GM18867 (cell line): ENCODE results near the gene PXDC1.

Experiments used
- ATAC-seq: cut with Tn5 transposase; IDR thresholded peaks from one replicate; pipeline ENCODE4 v1.9.1; 2021; ENCODE audit warnings: mild to moderate bottlenecking, moderate library complexity; ENCODE audit not compliant: unreplicated experiment

Gene PXDC1

GRCh38 chr6:3719462-3720308 lies 31.8 kb downstream of the PXDC1 start:
- ATAC-seq, result no peak

- ATAC-seq, result no peak
These were observed 33.1 kb downstream of the PXDC1 start for GRCh38 chr6:3718407-3718806.

GRCh38 chr6:3715285-3715684 lies 36.2 kb downstream of the PXDC1 start:
- no peak for ATAC-seq

DNA sequence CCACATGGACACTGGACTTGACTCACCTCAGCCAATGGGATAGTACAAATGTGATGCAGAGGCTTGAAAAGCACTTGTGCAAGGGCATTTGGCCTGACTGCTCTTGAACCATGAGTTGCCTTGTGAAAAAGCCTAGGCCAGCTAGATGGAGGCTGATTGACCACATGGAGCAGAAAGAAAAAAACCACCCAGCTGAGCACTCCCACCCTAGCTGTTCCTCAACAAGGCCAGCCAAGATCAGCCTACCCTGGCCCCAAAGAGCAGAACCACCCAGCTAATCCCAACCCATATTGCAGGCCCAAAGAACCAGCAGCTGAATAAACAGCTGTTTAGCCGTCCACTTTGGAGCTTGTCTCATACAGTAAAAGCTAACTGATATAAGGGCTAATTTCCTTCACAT lies 36.7 kb downstream of the PXDC1 start:
- ATAC-seq, result no peak

DNA sequence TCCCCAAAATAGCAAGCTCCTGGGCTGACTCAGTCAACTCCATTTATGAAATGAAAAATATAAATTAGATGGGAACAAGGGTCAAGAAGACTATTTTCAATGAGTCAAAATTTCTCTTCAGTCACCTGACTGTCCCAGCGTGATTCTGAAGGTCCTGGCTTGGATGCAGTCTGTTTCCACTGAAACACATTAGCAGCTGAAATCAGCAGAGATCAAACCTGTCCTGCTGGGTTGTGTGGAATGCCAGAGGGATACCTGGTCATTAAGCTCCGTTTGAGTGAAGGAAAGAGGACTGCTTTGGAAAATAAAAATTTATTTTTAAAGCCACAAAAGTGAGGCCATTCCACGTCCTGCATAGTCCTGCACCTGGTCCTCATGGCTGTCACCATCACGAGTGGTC lies 37.4 kb downstream of the PXDC1 start:
- no peak for ATAC-seq

DNA sequence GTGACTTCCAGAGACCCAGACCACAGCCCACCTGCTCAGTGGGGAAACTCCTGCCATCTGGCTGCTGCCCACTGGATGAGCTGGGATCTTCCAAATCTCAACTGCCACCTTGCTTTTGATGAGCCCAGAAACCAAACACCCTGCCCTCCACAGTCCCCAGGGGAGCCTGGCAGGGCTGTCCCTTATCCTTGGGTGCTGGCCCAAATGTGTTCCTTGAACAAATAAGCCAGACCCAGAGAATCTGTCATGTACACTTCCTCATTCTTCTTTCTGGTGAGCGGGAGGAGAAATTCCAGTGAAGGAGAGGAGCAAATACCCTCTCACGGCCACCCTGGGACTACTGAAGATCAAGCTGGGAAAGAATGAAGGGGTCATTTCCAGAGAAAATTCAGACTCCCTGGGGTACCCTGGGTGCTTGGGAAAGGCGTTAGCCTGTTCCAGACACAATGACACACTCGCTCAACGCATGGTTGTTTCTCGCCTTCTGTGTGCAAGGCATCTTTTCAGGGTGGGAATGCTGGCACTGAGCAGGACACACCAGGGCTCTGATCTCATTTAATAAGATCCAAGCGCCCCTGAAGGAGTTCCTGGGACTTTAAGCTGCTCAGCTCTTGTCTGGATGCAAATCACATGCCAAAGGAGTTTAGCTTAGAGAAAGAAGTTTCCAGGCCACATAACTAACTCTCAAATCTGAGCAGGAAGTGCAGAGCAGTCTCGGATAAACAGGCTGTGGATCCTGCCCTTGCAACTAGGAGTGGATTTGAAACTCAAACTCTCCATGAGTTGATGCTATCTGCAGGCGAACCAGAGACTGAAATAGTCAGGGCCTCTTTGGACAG lies 38.5 kb downstream of the PXDC1 start:
- ATAC-seq, result no peak

- no peak for ATAC-seq
These were observed 39.7 kb downstream of the PXDC1 start for GRCh38 chr6:3711776-3712175.

- ATAC-seq, result no peak
These were observed 41.1 kb downstream of the PXDC1 start for GRCh38 chr6:3710403-3710802.

DNA sequence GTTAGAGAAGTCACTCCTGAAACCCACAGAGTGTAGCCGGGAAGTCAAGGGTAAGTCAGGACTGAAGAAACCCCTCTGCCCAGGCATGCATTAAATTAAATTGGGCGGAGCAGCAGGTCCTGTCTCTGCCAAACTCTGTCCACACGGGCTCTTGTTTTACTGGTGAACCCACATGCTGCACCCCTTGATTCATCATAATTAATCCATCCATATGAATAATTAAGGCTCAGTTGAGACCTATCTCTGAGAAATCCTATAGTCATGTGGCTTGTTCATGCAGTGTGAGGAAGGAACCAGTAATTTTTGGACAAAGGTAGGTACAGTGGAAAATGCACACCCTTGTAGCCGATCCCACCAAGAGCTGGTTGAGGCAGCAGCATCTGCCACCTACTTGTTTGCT lies 43.0 kb downstream of the PXDC1 start:
- ATAC-seq, result no peak

- no peak for ATAC-seq
These were observed 43.6 kb downstream of the PXDC1 start for GRCh38 chr6:3707751-3708412.

DNA sequence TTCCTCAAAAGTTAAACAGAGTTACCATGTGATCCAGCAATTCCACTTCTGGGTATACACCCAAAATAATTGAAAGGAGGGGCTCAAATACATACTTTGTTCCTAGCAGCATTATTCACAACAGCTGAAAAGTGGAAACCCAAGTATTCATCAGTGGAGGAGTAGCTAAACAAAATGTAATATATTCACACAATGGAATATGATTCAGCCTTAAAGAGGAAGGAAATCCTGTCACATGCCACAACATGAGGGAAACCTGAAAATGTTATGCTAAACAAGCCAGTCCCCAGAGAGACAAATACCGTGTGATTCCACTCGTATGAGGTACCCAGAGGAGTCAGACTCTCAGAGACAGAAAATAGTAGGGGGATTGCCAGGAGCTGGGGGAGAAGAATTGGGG lies 44.5 kb downstream of the PXDC1 start:
- no peak for ATAC-seq

DNA sequence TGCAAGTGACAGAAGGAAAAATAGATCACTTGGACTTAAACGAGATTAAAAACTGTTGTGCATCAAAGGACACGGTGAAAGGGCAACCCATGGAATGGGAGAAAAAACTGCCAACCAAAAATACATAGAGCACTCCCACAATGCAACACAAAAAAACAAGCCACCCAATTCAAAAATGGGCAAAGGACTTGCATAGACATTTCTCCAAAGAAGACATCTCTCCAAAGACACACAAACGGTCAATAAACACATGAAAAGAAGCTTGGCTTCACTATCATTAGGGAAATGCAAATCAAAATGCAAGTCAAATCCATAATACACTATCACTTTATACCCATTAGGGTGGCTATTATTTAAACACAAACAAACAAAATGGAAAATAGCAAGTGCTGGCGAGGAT lies 45.0 kb downstream of the PXDC1 start:
- ATAC-seq, result no peak

DNA sequence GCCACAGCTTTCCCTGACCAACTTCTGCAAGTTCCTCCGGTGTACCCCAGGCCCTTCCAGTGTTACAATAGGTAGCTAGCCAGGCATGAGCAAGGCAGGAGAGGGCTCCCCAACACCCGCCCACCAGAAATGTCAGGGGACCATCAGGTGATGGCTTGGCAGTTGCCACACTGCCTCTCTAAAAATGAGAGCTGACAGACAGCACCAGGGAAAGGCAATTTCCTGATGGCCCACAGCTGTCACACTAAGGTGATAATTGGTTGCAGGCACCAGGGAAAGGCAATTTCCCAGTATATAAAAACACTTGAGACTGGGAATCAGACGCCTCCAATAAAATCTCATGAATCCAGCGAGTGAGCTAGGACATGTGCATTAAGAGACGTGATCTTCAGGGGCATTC lies 49.9 kb downstream of the PXDC1 start:
- ATAC-seq, result no peak

GRCh38 chr6:3699231-3699630 lies 52.3 kb downstream of the PXDC1 start:
- ATAC-seq, result no peak

DNA sequence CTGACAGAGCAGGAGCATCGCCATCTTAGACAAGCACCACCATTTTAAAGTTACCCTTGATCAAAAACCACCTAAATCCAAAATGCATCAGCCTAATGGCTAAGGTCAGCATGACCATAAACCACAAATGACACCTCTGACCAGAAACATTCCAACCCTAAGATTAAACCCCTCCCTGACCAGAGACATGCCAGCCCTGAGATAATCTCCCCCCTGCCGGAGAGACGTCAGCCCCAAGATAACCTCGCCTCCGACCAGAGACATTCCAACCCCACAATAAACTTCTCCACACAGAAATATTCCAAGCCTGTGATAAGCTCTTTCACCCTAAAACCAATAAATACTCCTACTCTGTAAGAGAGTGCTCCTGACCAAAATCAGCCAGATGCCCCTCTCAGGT lies 53.5 kb downstream of the PXDC1 start:
- no peak for ATAC-seq

- ATAC-seq, result no peak
These were observed 53.9 kb downstream of the PXDC1 start for GRCh38 chr6:3697609-3698008.

- ATAC-seq, result no peak
These were observed 54.9 kb downstream of the PXDC1 start for GRCh38 chr6:3696525-3697088.

DNA sequence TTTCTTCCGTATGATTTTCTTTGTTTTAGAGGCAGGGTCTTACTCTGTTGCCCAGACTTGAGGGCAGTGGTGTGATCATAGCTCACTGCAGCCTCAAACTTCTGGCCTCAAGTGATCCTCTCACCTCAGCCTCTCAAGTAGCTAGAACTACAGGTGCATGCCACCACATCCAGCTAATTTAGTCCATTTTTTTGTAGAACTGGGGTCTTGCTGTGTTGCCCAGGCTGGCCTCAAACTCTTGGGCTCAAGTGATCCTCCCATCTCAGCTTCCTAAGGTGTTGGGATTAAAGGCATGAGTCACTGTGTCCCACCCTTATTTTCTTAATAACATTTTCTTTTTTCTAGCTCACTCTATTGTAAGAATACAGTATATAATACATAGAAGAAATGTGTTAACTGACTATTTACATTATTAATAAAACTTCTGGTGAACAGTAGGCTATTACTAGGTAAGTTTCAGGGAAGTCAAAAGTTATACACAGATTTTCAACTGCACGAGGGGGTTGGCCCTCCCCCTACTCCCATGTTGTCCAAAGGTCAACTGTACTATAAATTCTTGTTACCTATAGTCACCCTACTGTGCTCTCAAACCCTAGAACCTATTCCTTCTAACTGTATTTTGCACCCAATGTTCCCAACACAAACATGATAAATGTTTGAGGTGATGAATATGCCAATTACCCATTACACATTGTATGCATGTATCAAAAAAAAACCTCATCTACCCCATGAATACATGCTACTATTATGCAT lies 56.3 kb downstream of the PXDC1 start:
- no peak for ATAC-seq

DNA sequence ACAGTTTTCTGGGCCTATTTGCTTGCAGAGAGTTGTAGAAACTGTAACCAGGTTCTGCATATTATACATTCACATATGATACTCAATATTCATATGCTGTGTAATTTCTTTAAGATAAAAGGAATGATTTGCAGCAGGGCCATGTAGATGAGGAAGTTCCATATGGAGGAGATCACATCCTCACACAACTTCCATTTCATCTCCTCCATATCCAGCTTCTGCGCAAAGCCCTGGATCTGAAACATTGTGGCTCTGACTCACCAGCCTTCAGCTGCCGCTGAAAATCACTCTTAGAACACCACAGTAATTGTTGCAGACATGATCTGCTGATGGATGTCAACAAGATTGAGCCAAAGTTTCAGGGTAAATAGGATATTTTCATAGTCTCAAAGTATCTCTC lies 57.7 kb downstream of the PXDC1 start:
- ATAC-seq, result no peak

- no peak for ATAC-seq
These were observed 61.0 kb downstream of the PXDC1 start for GRCh38 chr6:3690506-3690905.

- no peak for ATAC-seq
These were observed 63.7 kb downstream of the PXDC1 start for GRCh38 chr6:3687847-3688246.
